ENCODE measurements around the gene BTBD6.

Gene BTBD6

DNA sequence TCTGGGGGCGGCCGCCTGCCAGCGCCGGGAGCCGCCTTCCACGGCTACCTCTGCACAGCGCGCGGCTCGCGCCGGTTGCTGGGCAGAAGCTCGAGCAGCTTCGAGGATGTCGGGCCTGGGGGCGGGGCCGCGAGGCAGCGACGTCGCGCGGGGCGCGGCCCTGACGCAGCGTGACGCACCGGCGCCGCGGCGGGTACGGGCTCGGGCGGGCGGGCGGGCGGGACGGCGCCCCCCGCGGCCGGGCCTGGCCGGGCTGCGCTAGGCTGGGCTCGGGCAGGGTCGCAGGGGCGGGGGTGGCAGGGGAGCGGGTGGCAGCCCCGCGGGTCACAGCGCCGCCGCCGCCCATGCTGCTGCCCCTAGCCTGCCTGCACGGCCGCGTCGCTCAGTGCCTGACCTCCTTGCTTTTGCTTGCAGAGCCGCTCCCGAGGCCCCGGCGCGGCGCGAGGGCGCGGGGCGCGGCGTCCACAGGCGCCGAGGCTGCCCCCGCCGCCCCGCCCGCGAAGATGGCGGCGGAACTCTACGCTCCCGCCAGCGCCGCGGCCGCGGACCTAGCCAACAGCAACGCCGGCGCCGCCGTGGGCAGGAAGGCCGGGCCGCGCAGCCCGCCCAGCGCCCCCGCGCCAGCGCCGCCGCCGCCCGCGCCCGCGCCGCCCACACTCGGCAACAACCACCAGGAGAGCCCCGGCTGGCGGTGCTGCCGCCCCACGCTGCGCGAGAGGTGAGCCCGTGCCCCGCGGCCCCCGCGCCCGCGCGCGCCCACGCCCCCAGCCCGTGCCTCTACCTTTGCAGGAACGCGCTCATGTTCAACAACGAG, at the start of gene BTBD6:
Gene BTBD6 (plus strand): TSS at position 166 of the 814 bp plus-strand sequence. CDS start 179 bp downstream, at position 345.
- peak; percentile 84 for DNase-seq (ENCODE audit: low read depth)
- TF ChIP-seq MAX (IDR thresholded peaks at IDR 0.05; ENCODE audit: low read depth, low read length) (peak; percentile 22; the same call in 1 of the 2 replicates), POLR2A (IDR thresholded peaks at IDR 0.05; ENCODE audit: extremely low read depth, insufficient read length) (peak; percentile 32), MYC (IDR thresholded peaks at IDR 0.05; ENCODE audit: low read depth, low read length) (no peak)
- TF ChIP-seq, protein P1, sequence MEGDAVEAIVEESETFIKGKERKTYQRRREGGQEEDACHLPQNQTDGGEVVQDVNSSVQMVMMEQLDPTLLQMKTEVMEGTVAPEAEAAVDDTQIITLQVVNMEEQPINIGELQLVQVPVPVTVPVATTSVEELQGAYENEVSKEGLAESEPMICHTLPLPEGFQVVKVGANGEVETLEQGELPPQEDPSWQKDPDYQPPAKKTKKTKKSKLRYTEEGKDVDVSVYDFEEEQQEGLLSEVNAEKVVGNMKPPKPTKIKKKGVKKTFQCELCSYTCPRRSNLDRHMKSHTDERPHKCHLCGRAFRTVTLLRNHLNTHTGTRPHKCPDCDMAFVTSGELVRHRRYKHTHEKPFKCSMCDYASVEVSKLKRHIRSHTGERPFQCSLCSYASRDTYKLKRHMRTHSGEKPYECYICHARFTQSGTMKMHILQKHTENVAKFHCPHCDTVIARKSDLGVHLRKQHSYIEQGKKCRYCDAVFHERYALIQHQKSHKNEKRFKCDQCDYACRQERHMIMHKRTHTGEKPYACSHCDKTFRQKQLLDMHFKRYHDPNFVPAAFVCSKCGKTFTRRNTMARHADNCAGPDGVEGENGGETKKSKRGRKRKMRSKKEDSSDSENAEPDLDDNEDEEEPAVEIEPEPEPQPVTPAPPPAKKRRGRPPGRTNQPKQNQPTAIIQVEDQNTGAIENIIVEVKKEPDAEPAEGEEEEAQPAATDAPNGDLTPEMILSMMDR (IDR thresholded peaks at IDR 0.05; ENCODE audit: low read depth, low read length) = no peak
- peak within 1 kb of the TSS; percentile 64 for H3K4me3 ChIP-seq (ENCODE audit: low read depth, low read length)

GRCh38 chr14:105198588-105198987, 49.7 kb upstream of the BTBD6 start:
- no peak for DNase-seq (ENCODE audit: low read depth)
- no peak for TF ChIP-seq MAX (IDR thresholded peaks at IDR 0.05; ENCODE audit: low read depth, low read length)
- no peak for TF ChIP-seq MYC (IDR thresholded peaks at IDR 0.05; ENCODE audit: low read depth, low read length)
- TF ChIP-seq, protein P1 (IDR thresholded peaks at IDR 0.05; ENCODE audit: low read depth, low read length) = no peak
- TF ChIP-seq POLR2A (IDR thresholded peaks at IDR 0.05; ENCODE audit: extremely low read depth, insufficient read length) = no peak
- H3K4me3 ChIP-seq (ENCODE audit: low read depth, low read length) = no peak overlapping the region

- TF ChIP-seq MYC (IDR thresholded peaks at IDR 0.05; ENCODE audit: low read depth, low read length) = no peak
- TF ChIP-seq, protein P1 (IDR thresholded peaks at IDR 0.05; ENCODE audit: low read depth, low read length) = no peak
- peak; percentile 50; the same call in 1 of the 2 replicates for TF ChIP-seq MAX (IDR thresholded peaks at IDR 0.05; ENCODE audit: low read depth, low read length)
- TF ChIP-seq POLR2A (IDR thresholded peaks at IDR 0.05; ENCODE audit: extremely low read depth, insufficient read length) = no peak
- DNase-seq (ENCODE audit: low read depth) = peak; percentile 73
- H3K4me3 ChIP-seq (ENCODE audit: low read depth, low read length) = no peak overlapping the region
Measured at GRCh38 chr14:105199093-105199492, 49.2 kb upstream of the BTBD6 start.

GRCh38 chr14:105200074-105200473, 48.3 kb upstream of the BTBD6 start:
- TF ChIP-seq POLR2A (IDR thresholded peaks at IDR 0.05; ENCODE audit: extremely low read depth, insufficient read length) (no peak), MYC (IDR thresholded peaks at IDR 0.05; ENCODE audit: low read depth, low read length) (no peak)
- TF ChIP-seq, protein P1 (IDR thresholded peaks at IDR 0.05; ENCODE audit: low read depth, low read length) = peak; percentile 19
- DNase-seq (ENCODE audit: low read depth) = no peak
- H3K4me3 ChIP-seq (ENCODE audit: low read depth, low read length) = no peak overlapping the region

- TF ChIP-seq POLR2A (IDR thresholded peaks at IDR 0.05; ENCODE audit: extremely low read depth, insufficient read length) = no peak
- no peak for TF ChIP-seq MYC (IDR thresholded peaks at IDR 0.05; ENCODE audit: low read depth, low read length)
- TF ChIP-seq, protein P1 (IDR thresholded peaks at IDR 0.05; ENCODE audit: low read depth, low read length) = no peak
- TF ChIP-seq MAX (IDR thresholded peaks at IDR 0.05; ENCODE audit: low read depth, low read length) = no peak
- no peak for DNase-seq (ENCODE audit: low read depth)
- no peak overlapping the region for H3K4me3 ChIP-seq (ENCODE audit: low read depth, low read length)
Measured at GRCh38 chr14:105200641-105201040, 47.7 kb upstream of the BTBD6 start.

Data from NB4 (cell line).